Breast epithelium (tissue), 3 donors: ENCODE results near the gene TUBA4B.

Experiments
- POLR2AphosphoS5 ChIP-seq, 3 donors: sonication (generic); formaldehyde crosslinking; IDR thresholded peaks; one replicate each; pipeline ENCODE4 v1.6.1; 2017; ENCODE audit warnings: antibody characterized with exemption in 3 of 3
- TF ChIP-seq, protein P1 (sequence below), 3 donors: fragments of 450-650 bp; IDR thresholded peaks; one replicate each; pipeline ENCODE4 v1.5.1; 2016 to 2017; ENCODE audit warnings: antibody characterized with exemption in 3 of 3, mild to moderate bottlenecking in 3 of 3, moderate library complexity in 3 of 3

- no peak for TF ChIP-seq POLR2AphosphoS5 (IDR thresholded peaks at IDR 0.05)
- TF ChIP-seq, protein P1, sequence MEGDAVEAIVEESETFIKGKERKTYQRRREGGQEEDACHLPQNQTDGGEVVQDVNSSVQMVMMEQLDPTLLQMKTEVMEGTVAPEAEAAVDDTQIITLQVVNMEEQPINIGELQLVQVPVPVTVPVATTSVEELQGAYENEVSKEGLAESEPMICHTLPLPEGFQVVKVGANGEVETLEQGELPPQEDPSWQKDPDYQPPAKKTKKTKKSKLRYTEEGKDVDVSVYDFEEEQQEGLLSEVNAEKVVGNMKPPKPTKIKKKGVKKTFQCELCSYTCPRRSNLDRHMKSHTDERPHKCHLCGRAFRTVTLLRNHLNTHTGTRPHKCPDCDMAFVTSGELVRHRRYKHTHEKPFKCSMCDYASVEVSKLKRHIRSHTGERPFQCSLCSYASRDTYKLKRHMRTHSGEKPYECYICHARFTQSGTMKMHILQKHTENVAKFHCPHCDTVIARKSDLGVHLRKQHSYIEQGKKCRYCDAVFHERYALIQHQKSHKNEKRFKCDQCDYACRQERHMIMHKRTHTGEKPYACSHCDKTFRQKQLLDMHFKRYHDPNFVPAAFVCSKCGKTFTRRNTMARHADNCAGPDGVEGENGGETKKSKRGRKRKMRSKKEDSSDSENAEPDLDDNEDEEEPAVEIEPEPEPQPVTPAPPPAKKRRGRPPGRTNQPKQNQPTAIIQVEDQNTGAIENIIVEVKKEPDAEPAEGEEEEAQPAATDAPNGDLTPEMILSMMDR (IDR thresholded peaks at IDR 0.05): no peak
Observed at GRCh38 chr2:219246559-219246958, 6.5 kb upstream of the TUBA4B start.
